Hepatic stellate cell (primary cell): ENCODE measurements around the gene MED28.
"Not testable (repeated sequence)": the region's sequence is repeated elsewhere in the genome, so short reads cannot be mapped to it uniquely, and the experiment has no call there.

Experiments used
- DNase-seq: peaks from one replicate; pipeline ENCODE4 v3.0.0; 2011; ENCODE audit warnings: low spot score

Gene MED28, protein sequence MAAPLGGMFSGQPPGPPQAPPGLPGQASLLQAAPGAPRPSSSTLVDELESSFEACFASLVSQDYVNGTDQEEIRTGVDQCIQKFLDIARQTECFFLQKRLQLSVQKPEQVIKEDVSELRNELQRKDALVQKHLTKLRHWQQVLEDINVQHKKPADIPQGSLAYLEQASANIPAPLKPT

DNA sequence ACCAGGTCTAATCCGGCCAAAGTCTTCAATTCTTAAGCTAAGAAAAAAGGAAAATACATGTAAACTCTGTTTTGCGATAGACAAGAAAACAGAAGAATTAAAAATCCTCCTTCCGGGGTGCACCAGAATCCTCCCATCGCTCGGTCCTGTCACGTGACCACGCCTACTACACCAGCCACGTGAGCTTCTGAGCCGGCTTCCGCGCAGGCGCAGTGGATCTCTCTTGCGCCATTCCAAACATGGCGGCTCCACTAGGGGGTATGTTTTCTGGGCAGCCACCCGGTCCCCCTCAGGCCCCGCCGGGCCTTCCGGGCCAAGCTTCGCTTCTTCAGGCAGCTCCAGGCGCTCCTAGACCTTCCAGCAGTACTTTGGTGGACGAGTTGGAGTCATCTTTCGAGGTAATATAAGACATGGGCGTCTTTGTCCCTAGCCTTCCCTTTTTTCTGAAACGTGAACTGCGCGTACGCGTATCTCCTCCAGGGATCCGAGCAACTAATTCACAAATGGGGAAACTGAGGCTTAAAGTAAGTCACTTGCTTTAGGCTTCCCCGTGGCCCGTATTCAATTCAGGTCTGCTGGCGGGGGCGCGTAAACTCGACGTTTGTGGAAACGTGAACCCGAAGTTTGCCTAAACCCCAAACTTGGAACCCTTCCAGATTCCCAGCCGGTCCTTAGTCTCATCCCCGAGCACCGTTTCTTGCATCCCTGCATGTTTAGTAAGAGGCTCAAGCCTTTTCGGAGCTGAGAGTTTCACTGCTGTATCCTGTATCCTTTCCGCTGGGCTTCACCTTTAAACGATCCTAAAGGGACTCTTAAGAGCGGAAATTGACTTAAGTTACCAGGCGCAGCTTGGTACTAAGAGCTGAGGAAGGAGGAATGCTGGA is at the start of gene MED28:
MED28 (plus strand) TSS at position 226 of the 884 bp plus-strand sequence; CDS start at position 240, 14 bp downstream.
- peak; percentile 98 for DNase-seq

DNA sequence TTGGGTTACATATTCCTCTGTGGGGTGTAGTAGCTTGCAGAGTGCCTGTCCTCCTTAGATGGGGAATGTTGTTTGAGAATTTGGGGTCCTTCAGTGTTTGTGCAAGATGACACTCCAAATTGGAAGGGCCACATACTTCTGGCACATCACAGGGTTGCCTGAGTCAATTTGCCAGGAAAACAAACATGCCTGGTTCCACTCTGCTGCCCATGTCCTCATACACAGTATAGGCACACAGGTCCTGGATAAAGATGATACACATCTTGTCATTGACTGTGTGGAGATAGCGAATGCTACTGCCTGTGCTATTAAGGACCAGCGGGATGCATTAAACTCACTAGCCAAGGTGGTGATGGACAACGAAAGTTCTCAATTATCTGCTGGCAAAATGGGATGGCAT is 48.6 kb upstream of the MED28 start:
- no peak for DNase-seq

DNA sequence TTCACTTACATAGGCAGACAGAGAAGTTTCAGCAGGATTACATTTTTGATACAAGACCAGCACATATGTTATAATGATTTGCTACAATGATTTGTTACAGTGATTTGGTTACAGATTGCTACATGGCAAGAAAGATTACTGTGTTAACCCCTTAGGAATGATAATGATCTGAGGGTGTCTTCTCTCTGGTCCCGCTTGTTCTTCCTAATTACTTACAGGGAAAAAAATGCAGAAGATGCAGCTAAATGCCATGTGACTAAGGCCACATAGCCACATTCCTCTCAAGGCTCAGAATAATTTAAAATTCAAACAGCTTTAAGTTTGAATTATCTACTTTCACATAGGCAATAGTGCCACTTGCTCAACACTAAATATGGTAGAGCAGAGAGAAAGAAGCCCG is 47.2 kb upstream of the MED28 start:
- no peak for DNase-seq

DNA sequence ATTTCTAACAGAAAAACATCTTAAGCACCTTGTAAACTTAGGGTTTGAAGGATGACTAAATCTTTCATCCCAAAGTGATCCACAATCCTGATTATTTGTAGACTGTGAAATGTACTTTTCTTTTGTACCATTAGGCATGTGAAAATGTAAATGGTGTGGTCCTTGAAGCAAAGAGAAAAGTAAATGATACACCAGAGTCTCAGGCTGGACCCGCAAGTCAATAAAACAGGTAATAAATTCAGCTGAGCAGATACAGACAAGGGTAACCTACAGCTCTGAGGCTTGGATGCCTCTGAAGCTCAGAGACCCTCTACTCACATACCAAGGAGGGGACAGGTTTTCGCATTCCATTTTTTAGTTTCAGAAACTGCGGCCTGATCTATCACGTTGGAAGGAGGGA is 40.2 kb upstream of the MED28 start:
- DNase-seq = no peak

DNA sequence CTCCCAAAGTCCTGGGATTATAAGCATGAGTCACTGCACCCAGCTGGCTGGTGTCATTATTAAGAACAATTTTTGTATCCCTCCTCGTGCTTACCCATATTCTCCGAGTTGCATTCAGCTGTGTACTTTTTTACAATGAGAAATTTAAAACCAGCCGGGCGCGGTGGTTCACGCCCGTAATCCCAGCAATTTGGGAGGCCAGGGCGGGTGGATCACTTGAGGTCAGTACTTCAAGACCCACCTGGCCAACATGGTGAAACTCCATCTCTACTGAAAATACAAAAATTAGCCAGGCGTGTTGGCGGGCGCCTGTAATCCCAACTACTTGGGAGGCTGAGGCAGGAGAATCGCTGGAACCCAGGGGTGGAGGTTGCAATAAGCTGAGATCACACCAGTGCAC is 39.3 kb upstream of the MED28 start:
- DNase-seq = not testable (repeated sequence)

GRCh38 chr4:17576932-17577664 is 37.3 kb upstream of the MED28 start, which contains the start of gene LAP3:
Gene LAP3, plus strand, starts transcription at chr4:17577198. Its CDS starts 268 bp downstream, at chr4:17577466.
- peak; percentile 93 for DNase-seq

GRCh38 chr4:17577665-17578481 is 36.6 kb upstream of the MED28 start:
- DNase-seq = peak; percentile 30

GRCh38 chr4:17578482-17578891 is 36.0 kb upstream of the MED28 start:
- peak; percentile 23 for DNase-seq

DNA sequence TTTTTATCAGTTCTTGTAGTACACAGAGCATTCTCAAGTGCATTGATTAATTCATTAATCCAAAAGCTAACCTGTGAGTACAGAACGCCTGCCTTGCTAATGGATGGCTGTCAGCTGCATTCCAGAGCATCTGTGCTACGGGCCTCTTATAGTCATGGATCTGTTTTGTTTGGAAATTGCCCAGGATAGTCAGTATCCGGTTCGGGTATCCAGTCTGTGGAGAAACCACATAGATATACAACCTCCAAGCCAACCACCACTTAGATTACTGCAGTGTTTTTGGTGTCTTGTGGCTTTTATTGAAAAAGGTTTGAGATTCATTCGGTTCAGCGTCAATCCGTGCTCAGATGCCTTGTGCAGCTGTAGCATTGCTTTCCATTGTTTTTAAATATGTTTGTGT is 33.5 kb upstream of the MED28 start:
- peak; percentile 76 for DNase-seq

DNA sequence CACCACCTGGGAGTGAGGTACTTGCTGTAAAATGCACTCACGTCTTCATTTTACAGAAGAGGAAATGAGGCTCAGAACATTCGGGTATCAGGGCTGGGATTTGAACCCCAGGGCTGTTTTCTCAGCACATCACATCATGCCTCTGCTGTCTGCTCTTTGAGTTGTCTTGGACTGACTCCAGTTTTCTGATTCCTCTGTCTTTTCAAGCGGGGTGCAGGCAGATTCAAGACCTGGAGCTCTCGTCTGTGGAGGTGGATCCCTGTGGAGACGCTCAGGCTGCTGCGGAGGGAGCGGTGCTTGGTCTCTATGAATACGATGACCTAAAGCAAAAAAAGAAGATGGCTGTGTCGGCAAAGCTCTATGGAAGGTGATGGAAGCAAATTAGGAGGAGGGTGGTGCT is 31.2 kb upstream of the MED28 start:
- DNase-seq = no peak

DNA sequence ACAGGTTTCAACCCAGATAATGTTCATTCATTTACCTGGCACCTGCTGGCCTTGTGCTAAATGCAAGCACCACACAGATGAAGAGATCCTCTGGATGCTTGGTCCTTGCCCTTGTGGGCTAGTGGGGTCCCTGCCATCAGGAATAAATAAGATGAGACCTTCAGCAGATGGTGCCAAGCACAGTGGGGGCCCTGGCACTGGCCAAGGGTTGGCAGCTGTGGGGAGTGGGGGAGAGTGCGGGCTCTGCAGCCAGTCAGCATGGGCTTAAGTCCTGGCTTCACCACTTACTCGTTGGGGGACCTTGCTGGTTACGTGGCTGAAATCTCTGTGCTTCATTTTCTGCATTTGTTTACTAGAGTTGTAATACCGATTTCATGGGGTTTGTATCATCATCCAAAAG is 30.5 kb upstream of the MED28 start:
- no peak for DNase-seq

GRCh38 chr4:17584521-17585213 is 29.8 kb upstream of the MED28 start:
- no peak for DNase-seq

GRCh38 chr4:17587094-17587822 is 27.2 kb upstream of the MED28 start:
- no peak for DNase-seq

DNA sequence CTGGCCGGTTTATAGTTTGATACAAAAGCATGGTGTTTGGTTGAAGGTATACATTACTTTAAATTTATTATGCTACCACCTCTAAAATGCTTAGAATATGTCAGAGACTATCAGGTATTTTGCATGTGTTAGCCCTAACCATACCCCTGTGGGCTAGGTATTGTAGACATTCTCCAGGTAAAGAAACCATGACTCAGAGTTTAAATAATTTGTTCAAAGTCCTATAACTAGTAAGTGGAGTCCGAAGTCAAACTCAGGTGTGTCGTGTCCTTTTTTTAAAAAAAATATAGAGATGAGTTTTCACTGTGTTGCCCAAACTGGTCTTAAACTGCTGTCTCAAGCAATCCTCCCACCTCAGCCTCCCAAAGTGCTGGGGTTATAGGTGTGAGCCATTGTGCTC is 25.1 kb upstream of the MED28 start:
- DNase-seq = no peak

- DNase-seq = no peak
Measured at GRCh38 chr4:17595471-17596005, 18.9 kb upstream of the MED28 start.

DNA sequence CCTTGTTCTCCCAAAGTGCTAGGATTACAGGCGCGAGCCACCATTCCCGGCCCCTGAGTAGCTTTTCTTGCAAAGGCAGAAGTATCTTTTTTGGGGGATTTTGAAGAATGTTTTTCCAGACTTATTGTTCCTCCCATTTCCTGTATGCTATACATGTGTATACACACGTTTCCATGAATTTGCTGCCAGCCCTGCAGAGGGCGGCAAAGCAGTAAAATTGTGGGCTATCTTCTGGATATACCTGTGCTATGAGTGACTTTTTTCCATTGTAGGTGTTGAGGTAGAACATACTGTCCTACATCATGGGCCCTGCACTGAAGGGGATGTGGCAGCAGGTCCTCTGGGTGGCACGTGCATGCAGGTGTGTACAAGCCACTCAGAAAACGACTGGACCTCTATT is 16.9 kb upstream of the MED28 start:
- DNase-seq = no peak

DNA sequence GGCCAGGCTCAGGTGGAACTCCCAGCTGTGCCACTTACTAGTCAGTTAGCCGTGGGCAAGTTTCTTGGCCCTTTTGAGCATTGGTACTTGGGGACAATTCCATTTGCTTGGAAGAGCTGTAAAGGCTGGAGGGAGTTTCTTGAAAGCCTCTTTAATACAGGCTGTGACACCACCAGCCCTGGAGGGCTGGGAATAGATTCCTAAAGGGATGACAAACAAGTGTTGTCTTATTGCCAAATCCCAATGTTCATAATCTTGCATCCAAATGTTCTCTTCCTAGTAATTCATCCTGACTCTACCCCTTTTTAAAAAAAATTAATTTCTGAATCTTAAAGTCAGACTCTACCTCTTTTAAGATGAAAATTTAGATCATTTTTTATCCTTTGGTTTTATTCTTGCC is 14.6 kb upstream of the MED28 start:
- DNase-seq = no peak

- no peak for DNase-seq
Measured at GRCh38 chr4:17605236-17605635, 9.2 kb upstream of the MED28 start.

DNA sequence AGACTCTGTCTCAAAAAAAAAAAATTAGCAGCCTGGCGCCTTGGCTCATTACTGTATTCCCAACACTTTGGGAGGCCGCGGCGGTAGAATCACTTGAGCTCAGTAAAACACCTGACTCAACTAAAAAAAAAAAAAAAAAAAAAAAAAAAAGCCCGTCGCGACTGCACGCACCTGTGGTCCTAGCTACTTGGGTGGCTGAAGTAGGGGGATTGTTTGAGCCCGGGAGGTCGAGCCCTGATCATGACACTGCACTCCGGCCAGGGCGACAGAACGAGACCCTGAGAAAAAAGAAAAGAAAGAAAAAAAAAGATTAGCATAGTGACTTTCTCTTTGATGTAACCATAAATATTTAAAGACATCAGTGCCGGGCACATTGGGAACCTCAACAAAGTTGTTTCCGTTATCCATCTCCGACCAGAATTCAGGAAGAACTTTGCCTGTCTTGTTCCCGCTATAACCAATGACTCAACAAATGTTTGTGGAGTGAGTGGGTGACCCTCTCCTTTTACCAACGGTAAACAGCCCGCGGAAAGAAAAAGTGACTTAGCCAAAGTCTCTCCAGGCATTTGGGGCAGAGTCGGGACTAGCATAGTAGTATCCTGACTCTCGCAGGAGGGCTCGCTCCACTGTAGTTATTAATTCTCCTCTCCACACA is 553 bp upstream of the MED28 start:
- DNase-seq = peak; percentile 55

DNA sequence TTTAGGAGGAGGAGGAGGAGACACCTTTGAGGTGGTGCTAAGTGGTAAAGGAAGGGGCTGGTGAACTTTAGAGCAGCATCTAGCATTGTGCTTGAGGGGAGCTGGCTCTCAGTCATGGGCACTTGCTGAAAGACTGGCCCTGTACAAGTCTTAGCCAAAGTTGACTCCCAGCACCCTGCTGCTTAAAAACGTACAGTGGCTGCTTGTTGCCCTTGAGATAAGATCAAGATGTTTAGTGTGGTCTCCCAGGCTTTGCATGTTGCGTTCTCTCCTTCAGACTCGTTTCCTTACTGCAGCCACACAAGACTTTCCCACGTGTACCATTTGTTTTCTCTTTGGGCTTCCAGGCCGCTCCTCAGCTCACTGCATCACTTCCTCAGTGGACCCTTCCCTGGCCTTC is 1.8 kb downstream of the MED28 start:
- DNase-seq = no peak
